ENCODE measurements around the gene PRR12.
"Not testable (repeated sequence)": the region's sequence is repeated elsewhere in the genome, so short reads cannot be mapped to it uniquely, and the experiment has no call there.

PRR12 gene

DNA sequence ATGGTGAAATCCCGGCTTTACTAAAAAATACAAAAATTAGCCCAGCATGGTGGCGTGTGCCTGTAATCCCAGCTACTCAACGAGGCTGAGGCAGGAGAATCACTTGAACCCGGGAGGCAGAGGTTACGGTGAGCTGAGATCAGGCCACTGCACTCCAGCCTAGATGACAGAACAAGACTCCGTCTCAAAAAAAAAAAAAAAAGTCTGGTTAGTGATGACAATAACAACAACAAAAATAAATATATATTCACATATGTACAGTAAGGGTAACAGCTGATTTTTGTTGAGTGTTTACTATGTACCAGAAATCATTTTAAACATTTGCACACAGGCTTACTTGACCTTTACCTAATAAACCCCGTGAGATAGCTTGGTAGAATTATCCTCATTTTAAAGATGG is 26.0 kb downstream of the PRR12 start:
- no peaks in the 10 kb centered on the region for H4K20me1 ChIP-seq (ENCODE audit: insufficient read depth, low read length)
- no peak overlapping the region for H3K27ac ChIP-seq (ENCODE audit: low read length)
- H3K9me2 ChIP-seq (replicated peaks; ENCODE audit: insufficient read depth, low read length) = no peaks in the 10 kb centered on the region
- TF ChIP-seq EZH2 (optimal IDR thresholded peaks at IDR 0.05; ENCODE audit: low read depth, low read length) (no peak), EZH2phosphoT487 (IDR thresholded peaks at IDR 0.05; ENCODE audit: low read length) (no peak)
- TF ChIP-seq, protein P1, sequence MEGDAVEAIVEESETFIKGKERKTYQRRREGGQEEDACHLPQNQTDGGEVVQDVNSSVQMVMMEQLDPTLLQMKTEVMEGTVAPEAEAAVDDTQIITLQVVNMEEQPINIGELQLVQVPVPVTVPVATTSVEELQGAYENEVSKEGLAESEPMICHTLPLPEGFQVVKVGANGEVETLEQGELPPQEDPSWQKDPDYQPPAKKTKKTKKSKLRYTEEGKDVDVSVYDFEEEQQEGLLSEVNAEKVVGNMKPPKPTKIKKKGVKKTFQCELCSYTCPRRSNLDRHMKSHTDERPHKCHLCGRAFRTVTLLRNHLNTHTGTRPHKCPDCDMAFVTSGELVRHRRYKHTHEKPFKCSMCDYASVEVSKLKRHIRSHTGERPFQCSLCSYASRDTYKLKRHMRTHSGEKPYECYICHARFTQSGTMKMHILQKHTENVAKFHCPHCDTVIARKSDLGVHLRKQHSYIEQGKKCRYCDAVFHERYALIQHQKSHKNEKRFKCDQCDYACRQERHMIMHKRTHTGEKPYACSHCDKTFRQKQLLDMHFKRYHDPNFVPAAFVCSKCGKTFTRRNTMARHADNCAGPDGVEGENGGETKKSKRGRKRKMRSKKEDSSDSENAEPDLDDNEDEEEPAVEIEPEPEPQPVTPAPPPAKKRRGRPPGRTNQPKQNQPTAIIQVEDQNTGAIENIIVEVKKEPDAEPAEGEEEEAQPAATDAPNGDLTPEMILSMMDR (IDR thresholded peaks at IDR 0.05; ENCODE audit: low read length) = no peak
- peaks cover 19% of the 10 kb centered on the region for H3K79me2 ChIP-seq (ENCODE audit: low read length)
- no peaks in the 10 kb centered on the region for H3K36me3 ChIP-seq (replicated peaks; ENCODE audit: insufficient read depth, low read length)
- no peak overlapping the region for H3K4me2 ChIP-seq (ENCODE audit: low read depth, low read length)
- no peaks in the 10 kb centered on the region for H3K9me3 ChIP-seq (replicated peaks; ENCODE audit: insufficient read depth, low read length)
- H3F3A ChIP-seq (ENCODE audit: insufficient read depth, low read length) = no peaks in the 10 kb centered on the region
- H3K4me1 ChIP-seq (ENCODE audit: low read length) = no peaks in the 10 kb centered on the region
- no peak overlapping the region for H3K9ac ChIP-seq (ENCODE audit: low read length)
- no peak overlapping the region for H3K4me3 ChIP-seq (ENCODE audit: low read length)
- H3K27me3 ChIP-seq (replicated peaks; ENCODE audit: insufficient read depth, low read length) = no peaks in the 10 kb centered on the region
- DNase-seq = no peak
- no peak overlapping the region for H2AFZ ChIP-seq (ENCODE audit: low read length)

GRCh38 chr19:49617860-49618259 is 26.9 kb downstream of the PRR12 start:
- H3K4me1 ChIP-seq (ENCODE audit: low read length); H3K27me3 ChIP-seq (replicated peaks; ENCODE audit: insufficient read depth, low read length); H3K9ac ChIP-seq (ENCODE audit: low read length); DNase-seq; H2AFZ ChIP-seq (ENCODE audit: low read length); H3F3A ChIP-seq (ENCODE audit: insufficient read depth, low read length); H3K9me3 ChIP-seq (replicated peaks; ENCODE audit: insufficient read depth, low read length); H3K27ac ChIP-seq (ENCODE audit: low read length); H3K4me2 ChIP-seq (ENCODE audit: low read depth, low read length); H3K36me3 ChIP-seq (replicated peaks; ENCODE audit: insufficient read depth, low read length); H3K4me3 ChIP-seq (ENCODE audit: low read length); H3K9me2 ChIP-seq (replicated peaks; ENCODE audit: insufficient read depth, low read length); H4K20me1 ChIP-seq (ENCODE audit: insufficient read depth, low read length): not testable (repeated sequence)
- peaks cover 10% of the 10 kb centered on the region; the same call in 1 of the 2 replicates for H3K79me2 ChIP-seq (ENCODE audit: low read length)

- DNase-seq = no peak
- Histone ChIP-seq H3F3A (ENCODE audit: insufficient read depth, low read length) (no peaks in the 10 kb centered on the region), H3K4me3 (ENCODE audit: low read length) (no peak overlapping the region), H3K4me1 (ENCODE audit: low read length) (no peaks in the 10 kb centered on the region), H3K27me3 (replicated peaks; ENCODE audit: insufficient read depth, low read length) (no peaks in the 10 kb centered on the region), H3K27ac (ENCODE audit: low read length) (no peak overlapping the region), H3K9me2 (replicated peaks; ENCODE audit: insufficient read depth, low read length) (no peaks in the 10 kb centered on the region), H3K79me2 (ENCODE audit: low read length) (0 out of 2 replicates have a peak, but pooled peaks cover 2% of the 10 kb centered on the region), H2AFZ (ENCODE audit: low read length) (no peak overlapping the region), H3K9ac (ENCODE audit: low read length) (no peak overlapping the region), H3K4me2 (ENCODE audit: low read depth, low read length) (no peak overlapping the region), H4K20me1 (ENCODE audit: insufficient read depth, low read length) (no peaks in the 10 kb centered on the region), H3K9me3 (replicated peaks; ENCODE audit: insufficient read depth, low read length) (no peaks in the 10 kb centered on the region), H3K36me3 (replicated peaks; ENCODE audit: insufficient read depth, low read length) (no peaks in the 10 kb centered on the region)
- TF ChIP-seq EZH2phosphoT487 (IDR thresholded peaks at IDR 0.05; ENCODE audit: low read length) = no peak
Measured at GRCh38 chr19:49624967-49625910, 34.3 kb downstream of the PRR12 start.

DNA sequence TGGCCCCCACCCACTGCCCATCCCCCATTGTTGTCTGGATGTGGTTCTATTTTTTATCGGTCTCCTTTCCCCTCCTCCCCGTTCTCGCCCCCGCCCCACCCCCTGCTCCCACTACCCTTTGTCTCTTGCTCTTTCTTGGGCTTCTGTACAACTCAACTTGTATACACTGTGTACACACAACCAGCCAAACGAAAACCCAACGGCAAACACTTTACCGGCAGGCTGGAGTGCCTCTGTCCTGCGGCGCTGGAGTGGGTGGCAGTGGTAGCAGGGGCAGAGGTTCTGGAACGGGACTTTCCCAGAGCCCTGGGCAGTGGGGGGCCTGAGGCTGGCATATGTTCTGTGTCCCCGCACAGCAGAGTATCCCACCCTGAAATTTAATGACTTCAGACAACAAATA is 35.2 kb downstream of the PRR12 start:
- Histone ChIP-seq H3K9me3 (replicated peaks; ENCODE audit: insufficient read depth, low read length) (no peaks in the 10 kb centered on the region), H3K27me3 (replicated peaks; ENCODE audit: insufficient read depth, low read length) (no peaks in the 10 kb centered on the region), H3K4me3 (ENCODE audit: low read length) (no peak overlapping the region), H3K79me2 (ENCODE audit: low read length) (no peaks in the 10 kb centered on the region), H4K20me1 (ENCODE audit: insufficient read depth, low read length) (no peaks in the 10 kb centered on the region), H3K9me2 (replicated peaks; ENCODE audit: insufficient read depth, low read length) (no peaks in the 10 kb centered on the region), H3K9ac (ENCODE audit: low read length) (no peak overlapping the region), H3K4me2 (ENCODE audit: low read depth, low read length) (no peak overlapping the region), H3K36me3 (replicated peaks; ENCODE audit: insufficient read depth, low read length) (no peaks in the 10 kb centered on the region), H3K27ac (ENCODE audit: low read length) (no peak overlapping the region), H3K4me1 (ENCODE audit: low read length) (no peaks in the 10 kb centered on the region), H3F3A (ENCODE audit: insufficient read depth, low read length) (no peaks in the 10 kb centered on the region), H2AFZ (ENCODE audit: low read length) (no peak overlapping the region)
- TF ChIP-seq EZH2phosphoT487 (IDR thresholded peaks at IDR 0.05; ENCODE audit: low read length) = no peak
- TF ChIP-seq, protein P1 (IDR thresholded peaks at IDR 0.05; ENCODE audit: low read length) = no peak
- no peak for TF ChIP-seq EZH2 (optimal IDR thresholded peaks at IDR 0.05; ENCODE audit: low read depth, low read length)
- DNase-seq = no peak
